Adrenal gland (tissue), 5 donors: ENCODE data around the gene NTF3.

Experiments used
- CTCF ChIP-seq, 6 experiments: fragments of 450-650 bp in 4 of 6; fragments of 200-600 bp in 2 of 6; sonication (generic) in 1 of 6; IDR thresholded peaks; 1 replicate in 5 of 6; 2 replicates in 1 of 6; pipeline versions ENCODE4 v1.5.1 to v1.8.0; 2016 to 2021; ENCODE audit warnings: antibody characterized with exemption in 6 of 6, mild to moderate bottlenecking in 2 of 6, moderate library complexity in 1 of 6
- POLR2A ChIP-seq, 2 donors: fragments of 450-650 bp; IDR thresholded peaks; one replicate each; pipeline ENCODE4 v1.6.1; 2017; ENCODE audit warnings: antibody characterized with exemption in 2 of 2, mild to moderate bottlenecking in 2 of 2, moderate library complexity in 1 of 2
- donor health status: DM: no; HTN: no; CAD: no.

DNA sequence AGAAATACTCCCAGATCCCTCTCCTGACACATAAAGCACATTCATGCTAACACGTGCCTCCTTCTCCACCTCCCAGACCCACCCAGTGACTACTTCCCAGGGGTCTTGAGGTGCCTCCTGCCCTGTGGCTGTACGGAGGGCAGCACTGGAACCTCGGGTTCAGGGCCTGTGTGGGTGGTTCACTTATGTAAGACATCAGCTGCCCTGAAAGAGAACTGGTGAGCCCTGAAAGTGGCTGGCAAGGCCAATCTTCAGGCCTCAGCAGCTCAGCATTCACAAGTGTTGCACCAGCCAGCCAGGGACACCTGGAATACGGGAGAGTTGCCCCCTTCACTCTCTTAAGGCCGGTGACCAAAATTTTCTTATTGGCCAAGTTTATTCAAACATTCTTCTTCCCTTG is 38.9 kb upstream of the NTF3 start:
- no peak for TF ChIP-seq CTCF (IDR thresholded peaks at IDR 0.05)
- TF ChIP-seq POLR2A (IDR thresholded peaks at IDR 0.05) = no peak
